K562 (cell line): ENCODE measurements around the gene ERF. TPM values are rescaled to one million over a fixed set of nuclear protein-coding genes. Genes with fewer than 3 reads are reported as not detected.

Source experiments
- ARID1B ChIP-seq: fragments of 450-650 bp; IDR thresholded peaks from 2 replicates; pipeline ENCODE4 v1.6.1; 2016; ENCODE audit warnings: antibody characterized with exemption, mild to moderate bottlenecking, inconsistent platforms
- DPF2 ChIP-seq: fragments of 450-650 bp; IDR thresholded peaks from 2 replicates; pipeline ENCODE4 v1.6.1; 2016
- FIP1L1 ChIP-seq: fragments of 200-400 bp; formaldehyde crosslinking; IDR thresholded peaks from 2 replicates; pipeline ENCODE4 v1.6.1; 2018; ENCODE audit warnings: mild to moderate bottlenecking, low read depth, low read length; ENCODE audit not compliant: poor library complexity, severe bottlenecking
- FOXK2 ChIP-seq, 2 experiments: fragments of 450-650 bp; IDR thresholded peaks in 1 of 2; conservative IDR thresholded peaks in 1 of 2; 2 replicates each; pipeline ENCODE4 v1.6.1; 2016; ENCODE audit warnings: low read depth in 2 of 2, mild to moderate bottlenecking in 1 of 2
- KLF13 ChIP-seq: fragments of 450-650 bp; IDR thresholded peaks from 2 replicates; pipeline ENCODE4 v1.6.1; 2016; ENCODE audit warnings: missing genetic modification characterization, low read depth, mild to moderate bottlenecking, missing compliant biosample characterization, moderate library complexity, borderline replicate concordance
- MYNN ChIP-seq, 2 experiments: sonication (generic); formaldehyde crosslinking in 1 of 2; IDR thresholded peaks; 2 replicates each; pipeline versions ENCODE4 v1.5.0 to v1.6.1; 2016 to 2020; ENCODE audit warnings: antibody characterized with exemption in 1 of 2, missing genetic modification reagents in 1 of 2
- NR3C1 ChIP-seq: sonication (generic); formaldehyde crosslinking; IDR thresholded peaks from 2 replicates; pipeline ENCODE4 v1.8.1; 2022; ENCODE audit warnings: missing genetic modification reagents
- PCBP1 ChIP-seq: fragments of 200-400 bp; formaldehyde crosslinking; IDR thresholded peaks from 2 replicates; pipeline ENCODE4 v1.6.1; 2018; ENCODE audit warnings: mild to moderate bottlenecking, low read depth, low read length; ENCODE audit not compliant: poor library complexity, severe bottlenecking
- PHF20 ChIP-seq: fragments of 450-650 bp; IDR thresholded peaks from 2 replicates; pipeline ENCODE4 v1.6.1; 2018; ENCODE audit not compliant: partially characterized antibody
- RAD51 ChIP-seq: fragments of 450-650 bp; IDR thresholded peaks from 2 replicates; pipeline ENCODE4 v1.7.1; 2016; ENCODE audit warnings: low read depth, mild to moderate bottlenecking, borderline replicate concordance
- RBFOX2 ChIP-seq: fragments of 200-400 bp; formaldehyde crosslinking; IDR thresholded peaks from 2 replicates; pipeline ENCODE4 v1.6.1; 2017; ENCODE audit warnings: low read depth, mild to moderate bottlenecking, low read length, moderate library complexity
- RBM22 ChIP-seq: fragments of 200-400 bp; formaldehyde crosslinking; IDR thresholded peaks from 2 replicates; pipeline ENCODE4 v1.6.1; 2018; ENCODE audit warnings: low read length, low read depth; ENCODE audit not compliant: poor library complexity, severe bottlenecking
- RHOXF2B ChIP-seq: fragments of 250-450 bp; sonication (Bioruptor Pico); conservative IDR thresholded peaks from 2 replicates; pipeline ENCODE4 v1.5.1; 2021
- SIRT6 ChIP-seq: IDR thresholded peaks from one replicate; pipeline ENCODE4 v1.6.1; 2012; ENCODE audit warnings: low read depth, mild to moderate bottlenecking, control low read depth, inconsistent platforms, low read length, moderate library complexity
- SUPT5H ChIP-seq: fragments of 450-650 bp; IDR thresholded peaks from 2 replicates; pipeline ENCODE4 v1.6.1; 2016
- TCF7 ChIP-seq: sonication (generic); IDR thresholded peaks from 2 replicates; pipeline ENCODE4 v1.6.1; 2016; ENCODE audit warnings: antibody characterized with exemption, borderline replicate concordance
- U2AF2 ChIP-seq: fragments of 200-400 bp; formaldehyde crosslinking; optimal IDR thresholded peaks from 2 replicates; pipeline ENCODE3; 2017; ENCODE audit warnings: low read depth, mild to moderate bottlenecking, low read length
- ZNF263 ChIP-seq: sonication (generic); formaldehyde crosslinking; IDR thresholded peaks from 2 replicates; pipeline ENCODE4 v1.8.0; 2022; ENCODE audit warnings: mild to moderate bottlenecking, missing genetic modification reagents, borderline replicate concordance
- polyA plus RNA-seq, 8 experiments: library from polyadenylated mRNA; depleted of rRNA in 4 of 8; stranded (reverse) in 5 of 8; unstranded in 3 of 8; fragments of >200 nt; fragmentation: Nextera tagmentation in 2 of 8; fragmentation: Illumina TruSeq in 1 of 8; extraction: Ambion mirVana in 2 of 8; extraction: Trizol in 1 of 8; gene quantifications; 2 replicates each; pipeline versions ENCODE4 v1.2.1 to v1.2.3, GENCODE V29; 2011 to 2014; ENCODE audit warnings: inconsistent platforms in 1 of 8, missing spikeins in 1 of 8
- total RNA-seq, 7 experiments: library from RNA; depleted of rRNA in 6 of 7; stranded (reverse); fragments of >200 nt in 6 of 7; fragmentation: Illumina TruSeq in 2 of 7; extraction: Trizol in 2 of 7; gene quantifications; 2 replicates each; pipeline versions ENCODE4 v1.2.1 to v1.2.3, GENCODE V29; 2011 to 2021; ENCODE audit warnings: low replicate concordance in 1 of 7
- TF ChIP-seq, protein P1 (sequence below): fragments of 250-450 bp; sonication (Bioruptor Pico); IDR thresholded peaks from 2 replicates; pipeline ENCODE4 v1.5.0; 2021
- TF ChIP-seq, protein P2 (sequence below): sonication (generic); formaldehyde crosslinking; IDR thresholded peaks from 2 replicates; pipeline ENCODE4 v1.8.1; 2023; ENCODE audit warnings: mild to moderate bottlenecking, missing genetic modification reagents

The ERF gene
- total and polyA plus RNA-seq, 9 of the 15 experiments (the other 6 are each of a cell fraction or from before 2014, with no cell fraction given), result 0.03 to 75.4 (median 27.0) TPM

DNA sequence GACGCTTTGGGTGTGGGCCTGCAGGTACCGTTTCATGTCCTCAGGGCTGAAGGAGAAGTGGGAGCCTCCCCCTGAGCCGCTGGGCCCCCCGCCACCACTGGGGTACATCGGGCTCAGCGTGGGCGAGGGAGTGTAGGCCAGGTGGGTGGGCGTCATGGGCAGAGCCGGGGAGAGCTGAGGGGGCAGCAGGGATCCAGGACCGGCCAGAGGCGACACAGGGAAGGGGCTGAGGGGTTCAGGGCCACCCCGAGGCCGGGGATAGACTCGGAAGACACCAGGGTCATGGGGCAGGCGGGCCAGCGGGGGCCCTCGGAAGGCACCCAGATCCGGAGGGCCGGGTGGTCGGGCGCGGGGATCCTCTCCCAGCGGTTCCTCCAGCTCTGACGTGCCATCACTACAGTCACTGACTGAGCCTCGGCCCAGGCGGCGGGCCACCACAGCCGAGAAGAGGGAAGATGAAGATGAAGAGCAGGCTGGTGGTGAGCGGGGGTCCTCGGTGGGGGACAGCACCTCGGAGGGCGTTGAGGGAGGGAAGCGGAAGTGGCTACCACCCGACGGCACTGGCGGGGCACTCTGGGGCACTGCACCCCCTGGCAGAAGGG lies 5.7 kb downstream of the ERF start (continued):
- TF ChIP-seq RAD51, result no peak
- TF ChIP-seq FIP1L1, result no peak
- TF ChIP-seq KLF13 (tag), result no peak
- TF ChIP-seq, protein P1, sequence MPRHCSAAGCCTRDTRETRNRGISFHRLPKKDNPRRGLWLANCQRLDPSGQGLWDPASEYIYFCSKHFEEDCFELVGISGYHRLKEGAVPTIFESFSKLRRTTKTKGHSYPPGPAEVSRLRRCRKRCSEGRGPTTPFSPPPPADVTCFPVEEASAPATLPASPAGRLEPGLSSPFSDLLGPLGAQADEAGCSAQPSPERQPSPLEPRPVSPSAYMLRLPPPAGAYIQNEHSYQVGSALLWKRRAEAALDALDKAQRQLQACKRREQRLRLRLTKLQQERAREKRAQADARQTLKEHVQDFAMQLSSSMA (CRISPR knock-in tag), result no peak
- TF ChIP-seq PHF20, result no peak
- no peak for TF ChIP-seq ARID1B
- TF ChIP-seq NR3C1 (CRISPR knock-in tag), result no peak
- TF ChIP-seq TCF7, result no peak
- TF ChIP-seq U2AF2, result no peak
- TF ChIP-seq SIRT6, result no peak
- TF ChIP-seq, protein P2, sequence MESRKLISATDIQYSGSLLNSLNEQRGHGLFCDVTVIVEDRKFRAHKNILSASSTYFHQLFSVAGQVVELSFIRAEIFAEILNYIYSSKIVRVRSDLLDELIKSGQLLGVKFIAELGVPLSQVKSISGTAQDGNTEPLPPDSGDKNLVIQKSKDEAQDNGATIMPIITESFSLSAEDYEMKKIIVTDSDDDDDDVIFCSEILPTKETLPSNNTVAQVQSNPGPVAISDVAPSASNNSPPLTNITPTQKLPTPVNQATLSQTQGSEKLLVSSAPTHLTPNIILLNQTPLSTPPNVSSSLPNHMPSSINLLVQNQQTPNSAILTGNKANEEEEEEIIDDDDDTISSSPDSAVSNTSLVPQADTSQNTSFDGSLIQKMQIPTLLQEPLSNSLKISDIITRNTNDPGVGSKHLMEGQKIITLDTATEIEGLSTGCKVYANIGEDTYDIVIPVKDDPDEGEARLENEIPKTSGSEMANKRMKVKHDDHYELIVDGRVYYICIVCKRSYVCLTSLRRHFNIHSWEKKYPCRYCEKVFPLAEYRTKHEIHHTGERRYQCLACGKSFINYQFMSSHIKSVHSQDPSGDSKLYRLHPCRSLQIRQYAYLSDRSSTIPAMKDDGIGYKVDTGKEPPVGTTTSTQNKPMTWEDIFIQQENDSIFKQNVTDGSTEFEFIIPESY (CRISPR knock-in tag), result peak; percentile 95
- peak; percentile 63 for TF ChIP-seq RBM22
- TF ChIP-seq PCBP1, result peak; percentile 37
- TF ChIP-seq DPF2, result no peak
- no peak for TF ChIP-seq FOXK2 (conservative IDR thresholded peaks at IDR 0.05 in 1 of 2, IDR thresholded peaks at IDR 0.05 in 1 of 2; ENCODE audit: low read depth in 2 of 2)
- no peak for TF ChIP-seq RHOXF2B (CRISPR knock-in tag)
- no peak for TF ChIP-seq MYNN (IDR thresholded peaks at IDR 0.05)
- no peak for TF ChIP-seq MYNN (CRISPR knock-in tag; IDR thresholded peaks at IDR 0.05)
- TF ChIP-seq ZNF263 (CRISPR knock-in tag), result no peak
- TF ChIP-seq SUPT5H, result peak; percentile 8; the same call in 1 of the 2 replicates
- 0 out of 2 replicates have a peak, but pooled peaks have one; percentile 48 for TF ChIP-seq RBFOX2
